GM12891 (cell line): ENCODE measurements around the gene RCAN3.
A peak's percentile ranks its signal among the peaks of the same experiment; 100 is the strongest.
"Not testable (repeated sequence)": the region's sequence is repeated elsewhere in the genome, so short reads cannot be mapped to it uniquely, and the experiment has no call there.

Experiments used
- DNase-seq: peaks from one replicate; pipeline ENCODE4 v3.0.0; 2011; ENCODE audit warnings: low spot score; ENCODE audit not compliant: insufficient read length
- FAIRE-seq: peaks from 2 replicates; lab custom pipeline; 2011; peaks lifted over from hg19 to GRCh38; lab: Jason Lieb, UNC
- PAX5 ChIP-seq: IDR thresholded peaks from 2 replicates; pipeline ENCODE4 v1.6.1; 2011; ENCODE audit warnings: low read length, moderate library complexity, mild to moderate bottlenecking; ENCODE audit not compliant: insufficient read depth, severe bottlenecking
- POLR2A ChIP-seq: IDR thresholded peaks from 2 replicates; pipeline ENCODE4 v1.6.1; 2011; ENCODE audit warnings: low read depth, low read length, control low read depth
- POLR2AphosphoS5 ChIP-seq: IDR thresholded peaks from 2 replicates; pipeline ENCODE4 v1.6.1; 2011; ENCODE audit warnings: low read depth, low read length, control low read depth
- POU2F2 ChIP-seq: IDR thresholded peaks from 2 replicates; pipeline ENCODE4 v1.6.1; 2011; ENCODE audit warnings: low read depth, mild to moderate bottlenecking, control low read depth, low read length, moderate library complexity
- SPI1 ChIP-seq: IDR thresholded peaks from 2 replicates; pipeline ENCODE4 v1.6.1; 2011; ENCODE audit warnings: low read depth, low read length, control low read depth
- TAF1 ChIP-seq: IDR thresholded peaks from 2 replicates; pipeline ENCODE4 v1.6.1; 2011; ENCODE audit warnings: low read depth, low read length, control low read depth

Gene RCAN3

GRCh38 chr1:24526940-24527542, 24.4 kb downstream of the RCAN3 start:
- no peak for FAIRE-seq
- DNase-seq: no peak
- TF ChIP-seq SPI1: no peak
- TF ChIP-seq POLR2A: no peak
- TF ChIP-seq TAF1: no peak
- no peak for TF ChIP-seq POU2F2
- TF ChIP-seq PAX5: no peak
- TF ChIP-seq POLR2AphosphoS5: no peak

GRCh38 chr1:24528744-24529143, 26.1 kb downstream of the RCAN3 start:
- TF ChIP-seq POU2F2 (no peak), POLR2A (no peak), TAF1 (no peak), SPI1 (no peak), POLR2AphosphoS5 (no peak)
- DNase-seq: no peak
- FAIRE-seq: no peak

- not testable (repeated sequence) for FAIRE-seq, DNase-seq
Observed at GRCh38 chr1:24529292-24529691, 26.7 kb downstream of the RCAN3 start.

DNA sequence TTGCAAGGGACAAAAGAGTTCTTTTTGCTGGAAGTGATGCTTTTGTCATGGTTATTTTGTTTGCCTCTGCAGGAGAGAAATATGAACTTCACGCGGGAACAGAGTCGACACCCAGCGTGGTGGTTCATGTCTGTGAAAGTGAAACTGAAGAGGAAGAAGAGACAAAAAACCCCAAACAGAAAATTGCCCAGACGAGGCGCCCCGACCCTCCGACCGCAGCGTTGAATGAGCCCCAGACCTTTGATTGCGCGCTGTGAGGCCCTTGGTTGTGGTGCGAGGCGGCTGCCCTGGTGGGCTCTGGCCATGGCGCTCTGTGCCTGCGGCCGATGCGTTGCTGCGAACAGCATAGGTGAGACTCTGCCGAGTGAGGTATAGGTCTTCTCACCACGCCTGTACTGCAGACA, 32.4 kb downstream of the RCAN3 start:
- FAIRE-seq (peak; percentile 80), DNase-seq (no peak)
- 0 out of 2 replicates have a peak, but pooled peaks have one; percentile 17 for TF ChIP-seq POU2F2
- no peak for TF ChIP-seq SPI1

DNA sequence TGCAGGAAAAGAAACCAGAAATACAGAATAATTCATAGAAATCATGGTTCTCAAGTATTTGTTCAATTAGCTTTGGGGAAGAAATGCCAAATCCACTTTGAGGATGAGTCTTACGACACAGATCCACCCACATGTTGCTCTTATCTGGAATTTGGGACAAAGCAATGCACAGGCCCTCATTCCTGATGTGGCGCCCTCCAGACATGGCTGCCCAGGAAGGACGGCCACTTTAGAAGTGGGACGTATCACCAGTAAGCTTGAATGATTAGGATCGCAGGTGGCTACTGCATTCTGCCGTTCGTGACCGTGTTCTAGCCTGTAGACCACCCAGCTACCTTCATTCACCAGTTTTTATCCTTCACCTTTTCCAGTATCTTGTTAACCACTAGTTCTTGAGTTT, 33.1 kb downstream of the RCAN3 start:
- no peak for DNase-seq
- TF ChIP-seq SPI1: no peak
- TF ChIP-seq POU2F2: no peak
- TF ChIP-seq TAF1: no peak
- no peak for TF ChIP-seq POLR2AphosphoS5
- TF ChIP-seq PAX5: no peak
- TF ChIP-seq POLR2A: no peak
- no peak for FAIRE-seq

- no peak for DNase-seq
- peak; percentile 98 for TF ChIP-seq PAX5
- TF ChIP-seq POU2F2: no peak
- TF ChIP-seq POLR2A: no peak
- no peak for TF ChIP-seq POLR2AphosphoS5
- TF ChIP-seq SPI1: peak; percentile 44; the same call in 1 of the 2 replicates
- peak; percentile 97 for FAIRE-seq
Observed at GRCh38 chr1:24536391-24536840, 33.8 kb downstream of the RCAN3 start.

GRCh38 chr1:24540051-24540905, 37.6 kb downstream of the RCAN3 start:
- peak; percentile 9 for FAIRE-seq
- no peak for DNase-seq
- TF ChIP-seq POLR2A (no peak), POU2F2 (no peak), PAX5 (no peak), SPI1 (no peak)

GRCh38 chr1:24540906-24541710, 38.5 kb downstream of the RCAN3 start:
- DNase-seq (no peak), FAIRE-seq (no peak)
- TF ChIP-seq POU2F2 (no peak), SPI1 (no peak), PAX5 (no peak), POLR2AphosphoS5 (no peak), TAF1 (no peak), POLR2A (no peak)

GRCh38 chr1:24541711-24542346, 39.2 kb downstream of the RCAN3 start:
- TF ChIP-seq POU2F2: no peak
- no peak for TF ChIP-seq POLR2A
- no peak for TF ChIP-seq TAF1
- no peak for TF ChIP-seq POLR2AphosphoS5
- TF ChIP-seq PAX5: no peak
- FAIRE-seq (no peak), DNase-seq (no peak)

GRCh38 chr1:24544239-24544638, 41.6 kb downstream of the RCAN3 start:
- DNase-seq (no peak), FAIRE-seq (no peak)
- TF ChIP-seq TAF1 (no peak), PAX5 (no peak)
